ENCODE results near the gene TRIM39.
"Not testable (repeated sequence)": the region's sequence is repeated elsewhere in the genome, so short reads cannot be mapped to it uniquely, and the experiment has no call there.

TRIM39 gene

GRCh38 chr6:30326526-30327231, at the start of gene TRIM39:
TRIM39 (plus strand) TSS chr6:30326927; CDS start chr6:30329318, 2,391 bp downstream.
- DNase-seq: peak; percentile 83

DNA sequence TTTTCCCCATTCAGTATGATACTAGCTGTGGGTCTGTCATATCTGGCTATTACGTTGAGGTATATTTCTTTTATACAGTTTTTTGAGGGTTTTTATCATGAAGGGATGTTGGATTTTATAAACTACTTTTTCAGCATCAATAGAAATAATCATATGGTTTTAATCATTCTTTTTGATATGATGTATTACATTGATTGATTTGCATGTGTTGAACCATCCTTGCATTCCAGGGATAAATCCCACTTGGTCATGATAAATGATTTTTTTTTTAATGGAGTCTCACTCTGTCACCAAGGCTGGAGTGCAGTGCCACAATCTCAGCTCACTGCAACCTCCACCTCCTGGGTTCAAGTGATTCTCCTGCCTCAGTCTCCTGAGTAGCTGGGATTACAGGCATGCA, 45.7 kb upstream of the TRIM39 start:
- DNase-seq: not testable (repeated sequence)

DNA sequence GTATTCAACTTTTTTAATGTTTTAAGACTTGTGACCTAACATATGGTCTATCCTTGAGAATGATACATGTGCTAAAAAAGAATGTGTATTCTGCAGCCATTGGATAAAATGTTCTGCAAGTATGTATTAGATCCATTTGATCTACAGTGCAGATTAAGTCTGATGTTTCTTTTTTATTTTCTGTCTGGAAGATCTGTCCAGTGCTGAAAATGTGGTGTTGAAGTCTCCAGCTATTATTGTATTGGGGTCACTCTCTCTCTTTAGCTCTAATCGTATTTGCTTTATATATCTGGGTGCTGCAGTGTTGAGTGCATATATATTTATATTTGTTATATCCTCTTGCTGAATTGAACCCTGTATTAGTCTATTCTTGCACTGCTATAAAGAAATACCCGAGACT, 44.2 kb upstream of the TRIM39 start:
- DNase-seq: no peak

GRCh38 chr6:30283761-30284160, 43.0 kb upstream of the TRIM39 start:
- DNase-seq: no peak

DNA sequence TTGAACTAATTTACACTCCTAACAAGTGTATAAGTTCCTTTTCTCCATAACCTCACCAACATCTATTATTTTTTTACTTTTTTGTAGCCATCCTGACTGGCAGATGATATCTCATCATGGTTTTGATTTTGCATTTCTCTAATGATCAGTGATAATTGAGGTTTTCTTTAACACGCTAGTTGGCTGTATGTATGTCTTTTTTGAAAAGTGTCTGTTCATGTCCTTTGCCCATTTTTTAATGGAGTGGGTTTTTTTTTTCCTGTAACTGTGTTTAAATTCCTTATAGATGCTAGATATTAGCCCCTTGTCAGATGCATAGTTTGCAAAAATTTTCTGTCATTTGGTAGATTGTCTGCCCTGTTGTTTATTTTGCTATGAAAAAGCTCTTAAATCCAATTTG, 39.6 kb upstream of the TRIM39 start:
- DNase-seq: no peak

GRCh38 chr6:30295837-30296236, 30.9 kb upstream of the TRIM39 start:
- no peak for DNase-seq

- no peak for DNase-seq
Measured at GRCh38 chr6:30304002-30304401, 22.7 kb upstream of the TRIM39 start.

DNA sequence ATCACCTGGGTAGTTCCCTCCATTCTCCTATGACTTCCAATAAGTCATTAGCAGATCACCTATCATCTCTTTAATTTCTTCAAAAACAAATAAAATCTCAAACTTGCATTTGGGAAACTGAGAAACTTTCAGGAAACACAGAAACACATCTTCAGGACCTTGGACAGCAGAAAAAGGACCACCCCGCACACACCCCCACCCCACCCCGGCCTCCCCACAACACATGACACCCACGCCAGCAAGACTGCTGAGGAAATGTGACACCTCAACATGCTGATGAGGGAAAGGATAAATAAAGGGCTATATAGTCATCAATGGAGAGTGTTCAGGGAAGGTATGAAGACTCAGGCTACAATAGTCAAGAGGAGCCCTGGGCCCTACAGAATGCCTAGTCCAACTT, 15.6 kb upstream of the TRIM39 start:
- no peak for DNase-seq

DNA sequence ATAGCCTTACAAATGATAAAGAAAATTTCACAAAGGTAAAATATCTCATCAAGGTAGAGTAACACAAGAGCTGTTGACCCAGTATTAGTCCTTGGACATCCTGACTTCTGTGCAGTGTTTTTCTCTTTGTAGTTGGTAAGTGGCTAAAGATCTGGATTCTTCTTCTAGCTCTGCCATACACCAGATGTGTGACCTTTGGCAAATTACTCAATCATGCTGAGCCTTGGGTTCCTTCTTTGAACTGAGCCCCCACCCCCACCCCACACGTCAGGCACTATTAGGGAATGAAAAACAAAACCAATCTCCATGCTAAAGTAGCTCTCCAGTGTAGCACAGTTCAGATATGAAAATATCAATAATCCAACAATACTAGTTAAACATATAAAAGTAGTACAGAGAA, 15.1 kb upstream of the TRIM39 start:
- no peak for DNase-seq

- no peak for DNase-seq
Measured at GRCh38 chr6:30312266-30312665, 14.5 kb upstream of the TRIM39 start.

- DNase-seq: no peak
Measured at GRCh38 chr6:30312676-30313321, 13.9 kb upstream of the TRIM39 start.

- DNase-seq: no peak
Measured at GRCh38 chr6:30315156-30315555, 11.6 kb upstream of the TRIM39 start.

- DNase-seq: no peak
Measured at GRCh38 chr6:30317913-30318589, 8.7 kb upstream of the TRIM39 start.

DNA sequence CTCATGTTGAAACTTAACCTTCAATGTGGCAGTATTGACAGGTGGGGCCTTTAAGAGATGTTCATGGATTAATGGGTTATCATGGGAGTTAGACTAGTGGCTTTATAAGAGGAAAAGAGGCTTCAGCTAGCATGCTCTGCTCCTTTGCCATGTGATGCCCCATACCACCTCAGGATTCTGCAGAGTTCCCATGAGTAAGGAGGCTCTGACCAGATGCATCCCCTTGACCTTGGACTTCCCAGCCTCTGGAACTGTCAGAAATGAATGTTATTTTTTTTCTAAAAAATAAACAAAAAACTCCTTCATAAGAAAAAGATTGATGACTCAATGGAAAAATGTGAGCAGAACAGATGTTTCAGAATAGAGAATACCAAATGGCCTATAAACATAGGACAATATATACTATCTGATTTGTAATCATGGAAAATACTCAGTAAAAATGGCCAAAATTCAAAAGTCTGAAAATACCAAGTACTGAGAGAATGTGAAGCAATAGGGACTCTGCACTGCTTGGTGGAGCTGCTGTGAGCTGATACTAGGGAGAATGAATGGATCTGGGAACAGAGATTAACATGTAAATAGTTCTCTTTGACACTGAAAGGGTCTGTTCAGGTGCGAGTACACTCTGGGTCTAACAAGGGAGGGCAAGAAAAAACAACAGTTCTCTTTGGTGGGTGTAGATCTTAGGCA, 7.4 kb upstream of the TRIM39 start:
- no peak for DNase-seq

DNA sequence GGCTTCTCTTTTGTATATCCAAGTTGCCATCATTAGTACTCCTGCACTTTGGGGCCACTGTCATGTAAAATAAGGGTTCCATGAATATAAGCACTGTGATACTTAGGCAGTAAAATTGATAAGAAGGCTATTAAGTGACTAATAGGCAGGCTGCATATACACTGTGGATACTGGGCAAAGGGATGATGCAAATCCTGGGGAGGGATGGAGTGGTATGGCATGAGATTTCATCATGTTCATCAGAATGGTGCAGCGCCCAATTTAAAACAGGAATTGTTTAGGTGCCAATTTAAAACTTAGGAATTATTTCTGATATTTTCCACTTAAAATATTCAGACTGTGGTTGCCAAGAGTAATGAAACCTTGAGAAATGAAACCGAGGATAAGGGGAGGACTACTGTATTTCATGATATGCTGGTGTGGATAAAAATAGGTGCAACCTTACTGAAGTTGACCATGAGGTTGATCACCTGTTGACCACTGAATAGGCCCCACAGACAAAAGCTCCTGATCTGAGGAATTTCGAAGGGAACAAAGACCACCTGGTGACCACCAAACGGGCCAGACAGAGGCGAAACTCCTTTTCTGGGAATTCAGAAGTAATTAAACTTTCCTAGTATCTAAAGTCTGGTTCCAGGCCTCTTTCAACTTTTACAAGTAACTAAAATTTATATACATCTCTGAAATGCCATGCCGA, 4.9 kb upstream of the TRIM39 start:
- no peak for DNase-seq

DNA sequence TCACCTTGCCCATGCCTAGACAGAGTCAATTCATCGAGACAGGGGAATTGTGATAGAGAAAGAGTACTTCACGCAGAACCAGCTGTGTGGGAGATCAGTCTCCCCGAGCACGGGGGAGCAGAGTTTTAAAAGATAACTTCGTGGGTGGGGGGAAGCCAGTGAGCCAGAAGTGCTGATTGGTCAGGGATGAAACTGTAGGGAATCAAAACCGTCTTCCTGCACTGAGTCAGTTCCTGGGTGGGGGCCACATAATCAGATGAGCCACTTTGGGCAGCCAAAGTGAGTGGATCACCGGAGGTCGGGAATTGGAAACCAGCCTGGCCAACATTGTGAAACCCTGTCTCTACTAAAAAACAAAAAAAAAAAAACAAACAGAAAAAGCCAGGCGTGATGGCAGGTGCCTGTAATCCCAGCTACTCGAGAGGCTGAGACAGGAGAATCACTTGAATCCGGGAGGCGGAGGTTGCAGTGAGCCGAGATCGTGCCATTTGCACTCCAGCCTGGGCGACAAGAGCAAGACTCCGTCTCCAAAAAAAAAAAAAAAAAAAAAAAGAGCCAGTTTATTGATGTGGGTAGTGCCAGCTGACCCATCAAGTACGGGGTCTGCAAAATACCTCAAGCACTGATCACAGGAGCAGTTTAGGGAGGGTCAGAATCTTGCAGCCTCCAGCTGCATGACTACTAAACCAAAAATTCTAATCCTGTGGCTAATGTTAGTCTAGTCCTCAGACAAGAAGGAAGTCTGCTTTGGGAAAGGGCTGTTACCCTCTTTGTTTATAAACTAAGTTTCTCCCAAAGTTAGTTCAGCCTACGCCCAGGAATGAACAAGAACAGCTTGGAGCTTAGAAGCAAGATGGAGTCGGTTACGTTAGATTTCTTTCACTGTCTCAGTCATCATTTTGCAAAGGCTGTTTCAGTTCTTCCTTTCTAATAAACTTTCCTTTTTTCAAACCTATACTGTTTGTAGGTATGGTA, 3.9 kb upstream of the TRIM39 start:
- DNase-seq: no peak

DNA sequence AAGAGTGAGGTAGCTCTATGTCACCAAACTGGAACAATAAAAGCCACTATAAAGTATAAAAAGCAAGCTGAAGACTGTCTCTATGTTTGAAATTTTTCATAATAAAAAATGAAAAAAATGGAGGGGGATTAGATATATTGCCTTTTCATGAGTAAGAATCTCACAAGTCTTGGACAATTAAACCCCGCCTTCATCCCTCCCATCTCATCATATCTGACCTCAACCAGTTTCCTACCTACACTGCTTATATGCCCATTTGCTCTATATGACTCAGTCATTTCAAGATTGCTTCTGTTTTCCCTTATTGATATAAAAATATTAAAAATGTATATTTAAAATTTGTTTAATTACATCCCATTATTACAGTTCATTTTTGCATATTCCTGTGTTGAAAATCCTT, 2.9 kb upstream of the TRIM39 start:
- no peak for DNase-seq

- peak; percentile 51 for DNase-seq
Measured at GRCh38 chr6:30325150-30325872, 1.4 kb upstream of the TRIM39 start.

DNA sequence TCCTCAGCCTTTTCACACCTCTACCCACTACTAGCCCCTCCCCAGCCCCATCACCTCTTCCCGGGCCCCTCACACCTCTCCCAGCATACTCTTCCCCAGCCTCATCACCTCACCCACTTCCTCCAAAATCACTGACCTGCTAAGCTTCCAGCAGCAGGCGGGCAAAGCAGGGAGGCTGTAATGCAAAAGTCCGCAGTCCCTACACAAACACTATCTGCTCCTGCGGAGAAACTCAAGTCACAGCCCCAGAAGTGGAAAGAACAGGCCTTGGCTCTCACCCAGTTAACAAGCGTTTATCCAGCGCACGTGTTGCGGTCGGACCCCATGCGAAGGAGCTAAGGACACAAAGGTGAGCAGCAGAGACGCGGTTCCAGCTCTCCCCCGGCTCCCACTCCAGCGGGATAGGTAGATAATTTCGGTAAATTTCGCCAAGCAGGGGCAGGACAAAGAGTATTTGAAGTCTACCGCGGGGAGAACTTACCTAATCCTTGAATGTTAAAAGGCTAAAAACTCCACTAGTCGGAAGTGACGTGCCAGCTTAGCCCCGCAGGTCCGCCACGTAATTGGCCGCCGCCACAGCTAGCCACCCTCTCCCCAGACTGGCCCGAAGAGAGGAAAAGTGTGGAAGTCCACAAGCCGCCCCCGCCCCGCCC, 728 bp upstream of the TRIM39 start:
- DNase-seq: peak; percentile 83

DNA sequence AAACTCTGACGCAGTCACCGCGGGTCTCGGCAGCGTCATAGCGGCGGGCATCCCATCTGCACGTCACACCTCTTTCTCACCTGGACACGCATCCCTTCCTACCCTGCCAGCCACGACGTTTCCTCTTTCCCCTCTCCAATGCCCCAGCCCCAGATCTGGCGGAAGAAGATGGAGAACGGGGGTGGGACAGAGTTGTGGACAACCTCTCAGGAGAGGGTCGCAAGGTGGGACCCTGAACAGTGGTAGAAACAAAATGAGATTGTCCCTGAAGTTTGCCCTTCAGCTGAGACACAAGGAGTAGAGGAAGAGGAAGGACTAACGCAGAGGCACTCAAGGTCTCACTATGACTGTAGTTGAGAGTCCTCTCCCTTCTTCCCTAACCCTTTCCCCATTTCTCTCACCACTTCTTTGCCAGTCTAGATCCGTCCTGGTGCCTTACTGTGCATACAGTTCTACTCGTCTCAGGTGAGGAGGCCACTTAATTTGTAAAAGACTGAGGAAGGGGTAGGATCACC, 562 bp downstream of the TRIM39 start:
- no peak for DNase-seq
